NCI-H460 (cell line): ENCODE results near the gene UNC119B. TPM values are rescaled to one million over a fixed set of nuclear protein-coding genes. Genes with fewer than 3 reads are reported as not detected.
A peak's percentile ranks its signal among the peaks of the same experiment; 100 is the strongest.
"Not testable (repeated sequence)": the region's sequence is repeated elsewhere in the genome, so short reads cannot be mapped to it uniquely, and the experiment has no call there.

Experiments
- DNase-seq: peaks from one replicate; pipeline ENCODE4 v3.0.0-alpha.2; 2016; ENCODE audit warnings: low read depth; ENCODE audit errors: extremely low read depth
- total RNA-seq: library from RNA; depleted of rRNA; stranded (reverse); fragments of >200 nt; shearing (Covaris generic); gene quantifications from 2 replicates; pipeline ENCODE4 v1.2.3, GENCODE V29; 2014

The UNC119B gene
- total RNA-seq, 1 experiment from 2014 or later, result 18.0 TPM

DNA sequence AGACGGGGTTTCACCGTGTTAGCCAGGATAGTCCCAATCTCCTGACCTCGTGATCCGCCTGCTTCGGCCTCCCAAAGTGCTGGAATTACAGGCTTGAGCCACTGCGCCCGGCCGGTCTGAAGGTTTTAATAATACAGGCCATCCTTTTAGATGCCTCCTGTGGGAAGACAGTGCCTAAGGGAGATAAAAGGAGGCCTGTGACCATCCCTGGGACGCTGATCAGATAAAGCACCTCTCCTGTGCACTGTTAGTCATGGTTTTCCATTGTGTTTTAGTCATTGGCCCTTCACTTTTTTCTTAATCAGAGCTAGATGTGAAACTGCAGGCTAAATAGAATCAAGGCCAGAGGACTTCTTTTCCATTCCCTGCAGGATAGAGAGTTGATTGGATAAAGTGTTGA is 7.8 kb downstream of the UNC119B start:
- DNase-seq, result no peak

- DNase-seq, result no peak
Observed at GRCh38 chr12:120719072-120719471, 8.8 kb downstream of the UNC119B start.

DNA sequence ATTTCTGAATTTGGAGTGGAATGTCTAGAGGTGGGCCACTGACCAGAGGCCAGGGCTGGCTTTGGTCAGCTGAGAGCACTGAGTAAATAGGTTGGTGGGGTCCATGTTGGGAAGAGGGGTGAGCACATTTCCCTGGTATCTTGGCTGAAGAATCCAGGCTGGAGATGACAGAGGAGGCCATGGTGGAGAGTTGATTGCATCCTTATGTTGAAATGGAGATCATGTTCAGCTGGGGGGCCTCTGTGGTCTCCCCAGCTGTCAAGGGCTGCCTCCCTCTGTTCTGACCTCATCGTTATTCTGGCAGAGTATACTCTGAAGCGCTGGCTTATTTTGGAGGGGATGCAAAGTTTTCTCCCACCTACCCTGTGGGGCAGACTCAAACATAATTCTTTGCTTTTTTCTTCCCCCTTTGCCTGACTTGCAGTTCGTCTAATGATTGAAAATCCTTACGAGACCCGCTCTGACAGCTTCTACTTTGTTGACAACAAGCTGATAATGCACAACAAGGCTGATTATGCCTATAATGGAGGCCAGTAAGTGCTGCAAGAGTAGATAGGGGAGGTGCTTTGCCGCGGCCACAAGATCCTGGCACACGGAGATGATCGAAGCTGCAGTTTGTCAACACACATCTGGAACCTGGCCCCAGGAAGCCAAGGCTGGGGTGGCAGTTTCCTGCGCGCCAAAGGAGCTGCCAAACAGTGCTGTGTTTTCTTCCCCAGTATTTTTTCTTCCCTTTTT is 9.4 kb downstream of the UNC119B start:
- DNase-seq, result no peak

GRCh38 chr12:120720234-120720986 is 10.2 kb downstream of the UNC119B start:
- DNase-seq, result no peak

DNA sequence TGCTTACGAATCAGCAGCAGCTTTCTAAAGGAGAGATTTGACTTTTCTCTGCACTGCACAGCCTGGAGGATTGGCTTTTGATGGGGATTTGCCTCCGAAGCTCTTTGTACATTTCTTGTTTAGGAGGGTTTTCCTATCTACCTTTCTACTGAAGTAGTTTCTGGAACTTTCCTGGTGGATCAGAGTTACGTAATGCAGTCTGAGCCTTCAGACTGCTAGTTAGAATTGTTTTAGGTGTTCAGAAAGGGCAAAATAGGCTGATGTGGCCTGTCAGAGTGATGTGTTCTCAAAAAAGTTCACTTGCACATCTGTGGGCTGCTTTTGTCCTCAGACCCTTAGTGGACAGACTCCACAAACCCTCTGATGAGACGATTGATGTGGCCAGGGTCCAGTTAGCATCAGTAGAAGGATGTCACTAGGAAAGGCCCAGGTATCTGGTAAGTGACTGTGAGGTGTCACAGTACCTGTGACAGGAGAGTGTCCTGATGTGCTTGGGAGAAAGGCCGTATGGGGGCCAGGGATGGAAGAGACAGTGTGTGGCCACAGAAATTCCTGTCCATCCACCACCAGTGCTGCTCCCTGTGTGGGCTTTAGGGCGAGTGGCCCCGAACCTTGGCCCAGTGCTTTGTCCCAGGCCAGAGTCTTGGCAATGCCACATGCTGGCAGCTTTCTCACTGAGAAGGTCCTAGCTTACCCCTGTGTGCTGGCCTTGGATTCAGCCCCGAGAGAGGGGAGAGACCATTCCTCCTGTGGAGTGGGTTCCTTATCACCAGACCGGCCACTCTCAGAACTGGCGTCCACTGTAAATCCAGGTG is 10.9 kb downstream of the UNC119B start:
- DNase-seq, result no peak

- DNase-seq, result no peak
Observed at GRCh38 chr12:120721866-120722265, 11.6 kb downstream of the UNC119B start.

- no peak for DNase-seq
Observed at GRCh38 chr12:120722784-120723183, 12.5 kb downstream of the UNC119B start.

DNA sequence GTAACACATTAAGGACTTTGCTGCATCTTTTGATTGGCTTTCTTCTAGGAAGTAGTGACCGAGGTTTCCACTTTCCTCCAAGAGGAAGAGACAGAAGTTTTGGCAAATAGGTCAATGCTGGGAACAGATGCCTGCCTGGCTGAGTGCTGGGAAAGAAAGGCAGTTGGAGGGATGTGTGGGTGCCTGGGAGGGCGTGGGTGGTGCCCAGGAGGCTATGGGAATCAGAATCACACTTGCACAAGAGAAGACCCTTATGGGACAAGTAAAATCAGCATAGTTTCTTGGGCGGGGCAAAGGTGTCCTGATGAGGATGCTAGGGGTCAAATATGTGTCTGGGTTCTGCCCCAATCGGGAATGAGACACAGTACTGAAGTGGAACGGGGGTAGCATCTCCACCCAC is 14.5 kb downstream of the UNC119B start:
- DNase-seq, result no peak

- no peak for DNase-seq
Observed at GRCh38 chr12:120725151-120725658, 14.9 kb downstream of the UNC119B start.

DNA sequence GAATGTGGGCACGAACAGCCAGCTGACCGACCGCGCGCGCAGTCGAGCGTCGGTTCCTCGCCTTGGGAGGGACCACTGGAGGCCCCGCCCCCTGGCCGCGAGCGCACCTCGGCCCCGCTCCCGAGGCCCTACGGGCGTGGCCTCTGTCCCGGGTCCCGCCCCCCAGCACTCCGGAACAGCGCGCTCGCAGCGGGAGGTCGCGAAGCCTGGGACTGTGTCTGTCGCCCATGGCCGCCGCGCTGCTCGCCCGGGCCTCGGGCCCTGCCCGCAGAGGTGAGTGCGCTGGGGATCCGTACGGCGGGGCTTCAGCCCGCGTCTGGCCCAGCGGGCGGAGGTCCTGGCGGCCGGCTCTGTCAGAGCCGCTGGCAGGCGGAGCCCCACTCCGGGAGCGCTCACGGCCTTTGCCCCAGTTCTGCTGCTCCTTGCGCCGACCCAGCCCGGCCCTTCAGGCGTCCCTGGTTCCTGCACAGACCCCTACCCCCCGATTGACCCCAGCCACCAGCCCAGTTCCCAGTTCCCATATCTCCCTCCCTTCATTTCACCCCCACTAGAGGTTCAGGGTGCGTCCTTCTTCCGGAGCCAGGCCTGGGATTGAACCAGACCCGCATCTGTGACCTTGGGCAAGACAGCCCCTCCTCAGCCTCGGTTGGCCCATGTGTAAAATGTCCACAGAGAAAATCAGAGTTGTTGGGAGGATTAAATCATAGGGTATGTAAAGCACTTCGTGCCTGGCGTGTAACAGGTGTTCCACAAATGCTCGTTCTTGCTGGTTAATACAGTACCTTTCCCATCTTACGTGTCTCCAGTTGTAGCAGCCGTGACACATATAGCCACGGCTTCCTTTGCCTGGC is 15.6 kb downstream of the UNC119B start, which contains the start of gene ACADS:
ACADS (plus strand) TSS at position 168 of the 851 bp plus-strand sequence; CDS start at position 228, 60 bp downstream.
- peak; percentile 86 for DNase-seq

DNA sequence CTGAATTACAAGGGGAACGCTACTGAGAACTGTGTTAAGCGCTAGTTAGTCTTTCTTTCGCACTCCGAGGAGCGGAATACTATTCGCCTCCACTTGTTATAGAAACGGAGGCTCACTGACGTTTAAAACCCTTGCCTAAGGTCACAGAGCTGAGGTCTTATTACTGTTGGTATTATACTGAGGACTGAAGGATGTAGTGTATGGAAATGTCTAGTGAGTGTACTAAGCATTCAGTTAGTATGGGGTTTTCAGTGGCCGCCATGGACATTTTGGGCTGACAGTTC is 16.2 kb downstream of the UNC119B start:
- no peak for DNase-seq

GRCh38 chr12:120726961-120727360 is 16.7 kb downstream of the UNC119B start:
- no peak for DNase-seq

DNA sequence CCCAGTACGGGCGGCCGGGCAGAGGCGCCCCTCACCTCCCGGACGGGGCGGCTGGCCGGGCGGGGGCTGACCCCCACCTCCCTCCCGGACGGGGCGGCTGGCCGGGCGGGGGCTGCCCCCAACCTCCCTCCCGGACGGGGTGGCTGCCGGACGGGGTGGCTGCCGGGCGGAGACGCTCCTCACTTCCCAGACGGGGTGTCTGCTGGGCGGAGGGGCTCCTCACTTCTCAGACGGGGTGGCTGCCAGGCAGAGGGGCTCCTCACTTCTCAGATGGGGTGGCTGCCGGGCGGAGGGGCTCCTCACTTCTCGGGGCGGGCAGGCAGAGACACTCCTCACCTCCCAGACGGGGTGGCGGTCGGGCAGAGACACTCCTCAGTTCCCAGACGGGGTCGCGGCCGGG is 21.9 kb downstream of the UNC119B start:
- not testable (repeated sequence) for DNase-seq

DNA sequence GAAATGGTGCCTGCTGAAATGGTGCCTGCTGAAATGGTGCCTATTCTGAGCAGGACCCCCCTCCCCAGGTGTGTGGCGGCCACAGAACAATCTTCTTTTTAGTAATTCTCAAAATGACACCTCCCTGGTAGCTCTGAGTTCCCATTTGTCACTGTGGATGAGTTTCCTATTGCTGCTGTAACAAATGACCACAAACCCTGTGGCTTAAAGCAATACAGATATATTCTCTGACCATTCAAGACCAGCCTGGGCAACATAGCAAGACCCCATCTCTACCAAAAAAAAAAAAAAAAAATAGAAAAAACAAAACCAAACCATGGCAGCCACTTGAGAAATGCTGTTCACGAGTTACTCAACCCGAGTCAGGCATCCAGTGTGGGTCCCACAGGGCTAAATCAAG is 23.3 kb downstream of the UNC119B start:
- DNase-seq, result no peak

- no peak for DNase-seq
Observed at GRCh38 chr12:120734210-120734609, 24.0 kb downstream of the UNC119B start.

- DNase-seq, result no peak
Observed at GRCh38 chr12:120735181-120735580, 24.9 kb downstream of the UNC119B start.

DNA sequence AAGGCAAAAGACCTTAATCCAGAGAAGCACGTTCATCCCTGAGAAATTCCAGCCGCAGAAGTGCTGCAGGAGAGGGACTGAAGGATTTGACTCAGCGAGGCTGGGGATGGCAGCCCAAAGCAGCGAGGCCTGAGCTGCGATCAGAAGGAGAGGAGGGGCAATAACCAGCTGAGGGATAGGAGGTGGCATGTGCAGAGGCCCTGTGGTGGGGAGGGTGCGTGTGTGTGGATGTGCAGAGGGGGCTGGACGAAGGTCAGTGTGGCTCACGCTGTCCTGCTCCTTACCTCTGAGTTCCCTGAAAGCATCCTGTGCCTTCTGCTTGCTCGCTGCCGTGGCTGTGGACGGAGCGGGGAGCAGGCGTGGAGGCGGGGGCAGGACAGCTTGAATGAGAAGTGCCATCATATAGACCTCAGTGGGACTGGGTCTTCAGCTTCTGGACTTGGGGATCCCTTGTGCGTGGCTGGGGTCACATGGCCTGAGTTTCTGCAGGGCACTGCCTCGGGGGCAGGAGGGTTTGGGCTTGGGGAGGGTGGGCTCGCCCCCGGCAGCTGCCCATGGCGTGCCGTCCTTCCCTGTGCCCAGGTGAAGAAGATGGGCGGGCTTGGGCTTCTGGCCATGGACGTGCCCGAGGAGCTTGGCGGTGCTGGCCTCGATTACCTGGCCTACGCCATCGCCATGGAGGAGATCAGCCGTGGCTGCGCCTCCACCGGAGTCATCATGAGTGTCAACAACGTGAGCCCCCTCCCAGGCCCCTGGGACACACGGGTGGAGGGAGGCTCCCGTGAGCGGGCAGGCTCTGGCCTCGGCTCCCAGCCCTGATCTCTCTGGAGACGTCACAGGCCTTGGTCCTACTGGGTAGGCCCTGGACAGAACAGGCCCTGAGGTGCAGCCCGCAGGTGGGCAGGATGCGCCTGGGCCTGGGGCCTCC is 26.4 kb downstream of the UNC119B start:
- no peak for DNase-seq

DNA sequence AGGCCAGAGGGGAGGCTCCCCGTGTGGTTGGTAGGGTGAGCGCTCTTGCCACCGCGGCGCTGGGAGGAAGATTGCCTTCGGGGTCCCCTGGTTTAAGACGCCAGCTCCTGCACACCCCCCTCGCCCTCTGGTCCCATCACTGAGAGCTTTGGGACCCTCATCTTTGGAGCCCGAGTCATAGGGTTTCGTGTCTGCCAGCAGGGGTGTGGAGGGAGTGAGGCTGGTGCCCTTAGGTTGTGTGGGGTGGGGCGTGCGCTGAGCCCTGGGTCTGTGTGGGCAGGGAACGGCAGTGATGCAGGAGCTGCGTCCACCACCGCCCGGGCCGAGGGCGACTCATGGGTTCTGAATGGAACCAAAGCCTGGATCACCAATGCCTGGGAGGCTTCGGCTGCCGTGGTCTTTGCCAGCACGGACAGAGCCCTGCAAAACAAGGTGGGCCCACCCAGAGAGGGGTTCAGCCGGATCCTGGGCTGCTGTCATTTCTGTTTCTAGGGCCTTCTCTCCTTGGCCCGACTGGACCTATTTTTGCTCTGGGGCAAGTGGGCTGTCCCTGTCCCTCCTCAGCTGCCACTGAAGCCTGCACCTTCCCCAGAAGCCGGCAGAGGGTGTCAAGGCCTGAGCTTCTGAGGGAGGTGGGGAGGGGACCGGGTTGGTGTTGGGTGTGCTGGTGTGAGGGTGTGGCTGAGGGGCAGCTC is 27.4 kb downstream of the UNC119B start:
- no peak for DNase-seq
